Muscle of arm (tissue), 14 donors: Measurements from ENCODE around the gene EHD3. TPM values are rescaled to one million over a fixed set of nuclear protein-coding genes. Genes with fewer than 3 reads are reported as not detected.

Experiments
- DNase-seq: peaks from one replicate; pipeline ENCODE4 v3.0.0-alpha.2; 2013
- long read RNA-seq, 11 donors: transcript quantifications; one replicate each; lab custom pipeline, GENCODE V29; 2026
- polyA plus RNA-seq, 12 donors: library from polyadenylated mRNA; unstranded; fragments of 120-200 nt; gene quantifications; one replicate each; pipeline ENCODE4 v1.2.1, GENCODE V29; 2013; ENCODE audit not compliant: insufficient read length in 12 of 12

The EHD3 gene
- polyA plus RNA-seq = 1 to 10 TPM in 11 of 12 donors, not detected in 1; 3.4 to 5.1 (median 4.2) TPM
- long read RNA-seq, donor 1, full-length matches to known transcripts = 1 of 1 reads
- long read RNA-seq, donor 1, partial matches to known transcripts = 0 of 1 reads
- long read RNA-seq, donor 1, other reads (novel, unspliced or antisense) = 0 of 1 reads
- long read RNA-seq, donor 2, full-length matches to known transcripts = 2 of 2 reads
- long read RNA-seq, donor 2, partial matches to known transcripts = 0 of 2 reads
- long read RNA-seq, donor 2, other reads (novel, unspliced or antisense) = 0 of 2 reads
- long read RNA-seq, donor 3 = 0 reads
- long read RNA-seq, donor 4, full-length matches to known transcripts = 1 of 1 reads
- long read RNA-seq, donor 4, partial matches to known transcripts = 0 of 1 reads
- long read RNA-seq, donor 4, other reads (novel, unspliced or antisense) = 0 of 1 reads
- long read RNA-seq, donor 5, full-length matches to known transcripts = 2 of 2 reads
- long read RNA-seq, donor 5, partial matches to known transcripts = 0 of 2 reads
- long read RNA-seq, donor 5, other reads (novel, unspliced or antisense) = 0 of 2 reads
- long read RNA-seq, donor 6 = 0 reads
- long read RNA-seq, donor 7 = 0 reads
- long read RNA-seq, donor 8, full-length matches to known transcripts = 1 of 1 reads
- long read RNA-seq, donor 8, partial matches to known transcripts = 0 of 1 reads
- long read RNA-seq, donor 8, other reads (novel, unspliced or antisense) = 0 of 1 reads
- long read RNA-seq, donor 9 = 0 reads
- long read RNA-seq, donor 10, full-length matches to known transcripts = 1 of 1 reads
- long read RNA-seq, donor 10, partial matches to known transcripts = 0 of 1 reads
- long read RNA-seq, donor 10, other reads (novel, unspliced or antisense) = 0 of 1 reads
- long read RNA-seq, donor 11 = 0 reads

DNA sequence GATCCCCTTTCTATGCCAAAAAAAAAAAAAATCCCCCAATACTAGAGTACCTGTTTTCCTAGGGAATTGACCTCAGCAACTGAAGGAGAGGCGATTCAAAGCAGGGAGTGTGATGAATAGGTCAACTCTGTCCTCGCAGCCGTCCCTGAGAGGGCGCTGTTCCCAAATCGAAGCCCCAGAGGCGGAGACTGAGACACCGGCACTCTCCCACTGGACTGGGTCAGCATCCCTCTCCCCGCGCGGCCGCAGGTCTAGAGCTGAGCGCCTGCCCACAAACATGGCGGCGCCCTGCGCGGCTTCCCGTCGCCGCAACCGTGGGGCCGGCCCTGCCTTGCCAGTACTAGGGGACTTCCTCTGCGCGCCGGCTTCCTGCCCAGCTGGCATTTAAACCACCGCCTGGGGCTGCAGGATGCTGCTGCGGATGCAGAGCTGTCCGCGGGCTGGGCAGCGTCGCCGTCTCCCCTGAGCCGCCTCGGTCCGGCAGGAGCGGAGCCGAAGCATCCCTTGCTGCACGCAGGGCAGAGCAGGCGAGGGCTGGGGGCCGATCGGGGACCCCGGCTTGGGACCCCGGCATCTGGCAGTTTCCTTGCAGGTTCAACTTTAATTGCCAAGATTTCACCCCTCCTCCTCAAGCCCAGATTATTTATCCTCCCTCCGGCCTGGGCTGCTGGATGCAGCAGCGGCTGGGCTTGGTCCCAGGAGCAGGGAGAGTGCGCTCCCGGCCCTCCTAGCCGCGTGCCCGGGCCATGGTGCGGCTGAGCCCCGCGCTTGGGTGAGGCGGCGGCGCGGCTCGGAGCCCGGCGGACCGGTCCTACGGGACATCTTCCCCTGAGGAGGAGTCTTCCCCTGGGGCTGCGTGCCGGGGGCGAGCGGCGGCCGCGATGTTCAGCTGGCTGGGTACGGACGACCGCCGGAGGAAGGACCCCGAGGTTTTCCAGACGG is at the start of gene EHD3:
EHD3 (plus strand) TSS at position 412 of the 942 bp plus-strand sequence; CDS start at position 882, 470 bp downstream.
- peak; percentile 76 for DNase-seq

DNA sequence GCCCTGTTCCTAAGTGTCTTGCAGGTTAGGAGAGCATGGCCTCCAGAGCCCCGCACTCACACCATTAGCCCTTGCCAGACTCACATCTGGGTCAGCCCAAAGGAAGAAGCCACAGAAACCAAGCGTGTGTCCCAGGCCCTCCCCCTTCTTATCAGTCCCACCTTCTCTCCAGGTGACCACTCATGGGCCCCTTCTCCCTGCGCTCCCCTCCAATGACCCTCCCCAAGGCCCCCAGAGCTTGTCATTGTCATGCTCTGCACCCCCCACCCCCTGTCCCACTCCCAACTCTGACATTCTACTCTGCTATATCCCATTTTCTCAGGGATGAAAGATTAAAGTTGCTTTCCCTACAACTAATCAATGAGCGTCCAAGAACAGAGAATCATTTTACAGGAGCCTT is 46.8 kb upstream of the EHD3 start:
- no peak for DNase-seq

- DNase-seq = no peak
Measured at GRCh38 chr2:31188131-31188530, 45.8 kb upstream of the EHD3 start.

DNA sequence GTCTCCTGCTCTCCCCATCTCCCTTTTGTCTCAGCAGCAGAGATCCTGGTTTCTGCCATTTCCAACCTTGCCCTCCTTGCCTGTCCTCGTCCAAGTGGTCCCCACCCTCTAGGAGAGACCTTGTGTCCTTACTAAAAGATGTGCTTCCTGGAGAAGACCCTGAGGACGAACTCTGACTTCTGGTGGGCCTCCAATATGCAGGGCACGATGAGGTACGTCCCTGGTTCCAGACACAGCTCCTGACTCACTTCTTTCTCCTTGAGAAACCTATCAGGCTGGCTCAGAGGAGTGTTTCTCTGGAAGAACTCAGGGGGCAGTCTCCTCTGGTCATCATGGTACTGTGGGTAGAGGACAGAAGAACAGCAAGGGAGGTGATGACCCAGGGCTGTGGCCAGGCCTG is 44.8 kb upstream of the EHD3 start:
- no peak for DNase-seq

GRCh38 chr2:31190188-31190587 is 43.8 kb upstream of the EHD3 start:
- no peak for DNase-seq

DNA sequence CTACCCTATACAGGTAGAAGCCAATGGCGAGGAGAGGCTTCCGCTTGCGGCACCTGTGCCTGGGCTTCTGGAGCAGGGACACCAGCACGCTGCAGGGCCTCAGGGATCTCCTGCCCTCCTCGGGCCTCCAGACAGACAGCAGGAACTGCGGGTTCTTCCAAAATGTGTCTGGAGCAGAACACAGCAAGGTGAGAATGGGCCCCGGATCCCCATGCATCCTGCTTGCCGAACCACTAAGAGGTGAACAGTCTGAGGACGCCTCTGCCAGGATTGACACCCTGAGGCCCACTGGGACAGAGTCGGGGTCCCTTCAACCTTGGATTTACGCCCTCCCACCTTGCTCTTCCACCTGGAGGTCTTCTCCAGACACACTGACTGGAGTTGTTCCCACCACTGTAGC is 42.0 kb upstream of the EHD3 start:
- DNase-seq = no peak

GRCh38 chr2:31192396-31192795 is 41.6 kb upstream of the EHD3 start:
- DNase-seq = no peak

- DNase-seq = no peak
Measured at GRCh38 chr2:31192851-31193392, 41.0 kb upstream of the EHD3 start.

DNA sequence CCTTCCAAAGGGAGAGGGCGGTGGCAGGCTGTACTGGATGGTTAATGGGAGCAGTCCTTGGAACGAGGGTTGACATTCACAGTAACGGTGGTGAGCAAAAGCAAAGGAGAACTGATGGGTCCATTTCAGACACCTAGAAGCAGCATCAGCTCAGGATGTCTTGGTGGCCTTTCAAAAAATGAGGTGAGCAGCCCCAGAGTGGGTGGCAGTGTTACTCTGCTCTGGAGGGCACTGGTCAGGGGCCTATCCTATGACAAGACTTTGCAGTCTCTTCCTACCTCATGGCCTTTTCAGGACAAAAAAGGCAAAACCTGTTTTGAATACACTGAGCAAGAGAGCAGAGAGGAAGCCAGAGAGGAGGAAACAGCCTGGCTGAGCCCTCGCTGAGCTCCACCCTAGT is 40.1 kb upstream of the EHD3 start:
- DNase-seq = no peak

GRCh38 chr2:31196622-31197021 is 37.3 kb upstream of the EHD3 start:
- no peak for DNase-seq

- no peak for DNase-seq
Measured at GRCh38 chr2:31197166-31197565, 36.8 kb upstream of the EHD3 start.

DNA sequence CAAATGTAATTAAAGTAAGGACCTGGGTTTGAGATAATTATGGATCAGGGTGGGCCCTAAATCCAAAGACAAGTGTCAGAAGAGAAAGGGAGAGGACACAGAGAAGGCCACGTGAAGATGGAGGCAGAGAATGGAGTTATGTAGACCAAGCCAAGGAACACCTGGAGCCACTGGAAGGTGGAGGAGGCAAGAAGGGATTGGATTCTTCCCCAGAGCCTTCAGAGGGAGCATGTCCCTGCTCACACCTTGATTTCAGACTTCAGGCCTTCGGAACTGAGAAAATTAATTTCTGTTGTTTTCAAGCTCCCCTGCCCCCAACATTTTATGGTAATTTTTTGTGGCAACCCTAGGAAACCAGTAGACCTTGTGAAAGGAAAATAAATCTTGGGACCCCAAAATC is 36.3 kb upstream of the EHD3 start:
- DNase-seq = no peak

DNA sequence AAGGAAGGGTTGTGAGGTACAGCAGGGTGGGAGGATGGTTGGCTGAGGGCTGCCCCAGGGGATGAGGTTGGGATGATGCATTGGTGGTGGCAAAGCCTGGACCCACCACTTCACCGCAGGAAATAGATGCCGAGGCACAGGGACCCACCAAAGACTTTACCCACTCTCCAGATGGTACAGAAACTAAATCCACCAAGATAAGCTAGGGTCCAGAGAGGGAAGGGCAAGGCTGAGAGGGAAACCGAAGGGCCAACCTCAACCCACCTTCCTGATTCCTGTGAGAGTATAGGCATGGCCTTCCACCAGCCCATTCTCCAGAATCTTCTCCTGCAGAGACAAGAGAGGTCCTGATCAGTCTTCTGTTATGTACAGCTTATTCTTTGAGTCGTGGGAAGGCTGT is 34.7 kb upstream of the EHD3 start:
- no peak for DNase-seq

- DNase-seq = no peak
Measured at GRCh38 chr2:31200972-31201371, 33.0 kb upstream of the EHD3 start.

GRCh38 chr2:31202041-31202440 is 31.9 kb upstream of the EHD3 start:
- no peak for DNase-seq

- DNase-seq = no peak
Measured at GRCh38 chr2:31202833-31203232, 31.1 kb upstream of the EHD3 start.

- no peak for DNase-seq
Measured at GRCh38 chr2:31203916-31204315, 30.0 kb upstream of the EHD3 start.

- DNase-seq = no peak
Measured at GRCh38 chr2:31204783-31205182, 29.2 kb upstream of the EHD3 start.

DNA sequence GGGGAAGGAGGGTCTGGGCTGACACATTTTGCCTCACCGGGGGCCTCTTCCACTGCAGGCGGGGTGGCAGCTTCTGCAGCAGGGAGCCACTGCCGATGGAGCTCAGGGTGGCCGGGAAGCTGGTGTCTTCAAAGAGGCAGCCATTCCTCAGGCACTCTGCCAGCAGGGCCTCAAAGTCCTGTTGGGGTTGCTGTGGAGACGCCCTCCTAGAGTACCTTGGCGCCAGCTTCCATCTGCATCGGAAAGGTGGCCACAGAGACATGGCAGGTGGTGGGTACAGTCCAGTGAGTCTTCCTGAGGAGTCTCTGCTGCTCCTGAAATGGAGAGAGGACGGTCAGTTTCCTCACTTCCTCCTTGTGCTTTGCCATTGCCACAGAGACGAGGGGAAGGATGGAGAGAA is 28.8 kb upstream of the EHD3 start:
- no peak for DNase-seq

GRCh38 chr2:31205613-31206012 is 28.3 kb upstream of the EHD3 start:
- no peak for DNase-seq

DNA sequence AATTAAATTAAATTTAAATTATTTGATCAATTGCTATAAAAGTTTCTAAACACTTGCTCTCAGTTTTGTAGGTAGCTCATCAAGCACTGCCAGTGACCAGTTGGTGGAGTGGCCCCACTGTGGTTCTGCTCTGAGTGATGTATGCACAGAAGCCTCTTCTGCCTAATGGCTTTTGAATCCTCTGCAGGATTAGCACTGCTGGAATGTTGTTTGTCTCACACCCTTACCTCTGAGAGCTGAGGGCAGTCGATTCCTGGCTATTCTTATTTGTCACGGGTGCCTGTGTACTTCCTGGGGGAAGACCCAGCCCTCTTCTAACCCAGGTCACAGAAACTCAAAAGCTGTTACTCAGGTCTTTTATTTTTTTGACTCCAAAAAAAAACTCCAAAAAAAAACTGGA is 26.2 kb upstream of the EHD3 start:
- no peak for DNase-seq
